Testis (tissue), 2 donors: Measurements from ENCODE around the gene PARK7.

Experiments used
- POLR2A ChIP-seq: fragments of 450-650 bp; IDR thresholded peaks from one replicate; pipeline ENCODE4 v1.6.1; 2017; ENCODE audit warnings: antibody characterized with exemption, mild to moderate bottlenecking, moderate library complexity
- TF ChIP-seq, protein P1 (sequence below), 3 experiments: fragments of 450-650 bp in 2 of 3; fragments of 200-600 bp in 1 of 3; sonication (generic) in 1 of 3; IDR thresholded peaks; one replicate each; pipeline ENCODE4 v1.5.1; 2016 to 2019; ENCODE audit warnings: antibody characterized with exemption in 3 of 3, mild to moderate bottlenecking in 2 of 3, moderate library complexity in 1 of 3

- TF ChIP-seq, protein P1, sequence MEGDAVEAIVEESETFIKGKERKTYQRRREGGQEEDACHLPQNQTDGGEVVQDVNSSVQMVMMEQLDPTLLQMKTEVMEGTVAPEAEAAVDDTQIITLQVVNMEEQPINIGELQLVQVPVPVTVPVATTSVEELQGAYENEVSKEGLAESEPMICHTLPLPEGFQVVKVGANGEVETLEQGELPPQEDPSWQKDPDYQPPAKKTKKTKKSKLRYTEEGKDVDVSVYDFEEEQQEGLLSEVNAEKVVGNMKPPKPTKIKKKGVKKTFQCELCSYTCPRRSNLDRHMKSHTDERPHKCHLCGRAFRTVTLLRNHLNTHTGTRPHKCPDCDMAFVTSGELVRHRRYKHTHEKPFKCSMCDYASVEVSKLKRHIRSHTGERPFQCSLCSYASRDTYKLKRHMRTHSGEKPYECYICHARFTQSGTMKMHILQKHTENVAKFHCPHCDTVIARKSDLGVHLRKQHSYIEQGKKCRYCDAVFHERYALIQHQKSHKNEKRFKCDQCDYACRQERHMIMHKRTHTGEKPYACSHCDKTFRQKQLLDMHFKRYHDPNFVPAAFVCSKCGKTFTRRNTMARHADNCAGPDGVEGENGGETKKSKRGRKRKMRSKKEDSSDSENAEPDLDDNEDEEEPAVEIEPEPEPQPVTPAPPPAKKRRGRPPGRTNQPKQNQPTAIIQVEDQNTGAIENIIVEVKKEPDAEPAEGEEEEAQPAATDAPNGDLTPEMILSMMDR (IDR thresholded peaks at IDR 0.05), result no peak
- no peak for TF ChIP-seq POLR2A
Observed at GRCh38 chr1:7994827-7995226, 33.3 kb downstream of the PARK7 start.
